Measurements from ENCODE around the gene CACNA2D1. TPM values are rescaled to one million over a fixed set of nuclear protein-coding genes. Genes with fewer than 3 reads are reported as not detected.

The CACNA2D1 gene
- total RNA-seq, 4 donors from 2014 or later, result 41.8 to 125 (median 56.2) TPM

GRCh38 chr7:82021036-82021435 lies 422.5 kb downstream of the CACNA2D1 start:
- TF ChIP-seq CTCF (IDR thresholded peaks at IDR 0.05; ENCODE audit: low read depth), result no peak

GRCh38 chr7:82019551-82020475 lies 423.8 kb downstream of the CACNA2D1 start:
- TF ChIP-seq CTCF (IDR thresholded peaks at IDR 0.05; ENCODE audit: low read depth), result no peak

- no peak for TF ChIP-seq CTCF (IDR thresholded peaks at IDR 0.05; ENCODE audit: low read depth)
Observed at GRCh38 chr7:82018226-82018625, 425.4 kb downstream of the CACNA2D1 start.

- TF ChIP-seq CTCF (IDR thresholded peaks at IDR 0.05; ENCODE audit: low read depth), result no peak
Observed at GRCh38 chr7:82017334-82017943, 426.1 kb downstream of the CACNA2D1 start.

GRCh38 chr7:82015751-82016150 lies 427.8 kb downstream of the CACNA2D1 start:
- no peak for TF ChIP-seq CTCF (IDR thresholded peaks at IDR 0.05; ENCODE audit: low read depth)

GRCh38 chr7:82012453-82012852 lies 431.1 kb downstream of the CACNA2D1 start:
- TF ChIP-seq CTCF (IDR thresholded peaks at IDR 0.05; ENCODE audit: low read depth), result no peak

GRCh38 chr7:82010416-82010815 lies 433.2 kb downstream of the CACNA2D1 start:
- no peak for TF ChIP-seq CTCF (IDR thresholded peaks at IDR 0.05; ENCODE audit: low read depth)
